HG03135 (cell line): ENCODE measurements around the gene MYPN.
"Not testable (repeated sequence)": the region's sequence is repeated elsewhere in the genome, so short reads cannot be mapped to it uniquely, and the experiment has no call there.

ENCODE experiments used
- ATAC-seq: cut with Tn5 transposase; IDR thresholded peaks from one replicate; pipeline ENCODE4 v1.9.1; 2021; ENCODE audit warnings: mild to moderate bottlenecking, moderate library complexity; ENCODE audit not compliant: unreplicated experiment

MYPN gene

DNA sequence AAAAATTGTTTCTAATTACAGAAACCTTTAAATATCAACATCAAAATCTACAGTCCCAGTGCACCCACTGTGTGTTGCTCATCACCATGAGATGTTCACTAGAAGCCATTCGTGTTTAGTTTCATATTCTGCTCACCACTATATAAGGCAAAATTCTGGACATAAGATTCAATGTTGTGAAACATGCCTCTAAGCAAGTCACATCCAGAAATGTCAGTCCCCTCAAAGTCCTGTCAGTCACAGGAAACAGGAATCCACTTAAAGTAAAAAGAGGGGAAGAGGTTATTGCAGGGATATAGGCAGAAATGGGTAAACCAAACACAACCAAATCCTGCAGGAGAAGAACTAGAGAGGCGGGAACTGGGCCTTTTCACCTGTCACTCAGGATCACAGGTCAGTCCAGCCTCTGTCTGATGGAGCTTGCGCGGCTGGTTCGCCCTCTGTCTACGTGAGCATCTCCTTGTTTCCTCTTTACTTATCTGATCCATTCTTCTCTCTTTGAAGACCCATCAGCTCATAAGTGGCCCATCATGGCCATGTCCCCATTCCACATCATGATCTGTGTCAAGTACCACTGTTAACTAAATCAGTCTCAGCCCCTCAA lies 58.4 kb downstream of the MYPN start:
- no peak for ATAC-seq

DNA sequence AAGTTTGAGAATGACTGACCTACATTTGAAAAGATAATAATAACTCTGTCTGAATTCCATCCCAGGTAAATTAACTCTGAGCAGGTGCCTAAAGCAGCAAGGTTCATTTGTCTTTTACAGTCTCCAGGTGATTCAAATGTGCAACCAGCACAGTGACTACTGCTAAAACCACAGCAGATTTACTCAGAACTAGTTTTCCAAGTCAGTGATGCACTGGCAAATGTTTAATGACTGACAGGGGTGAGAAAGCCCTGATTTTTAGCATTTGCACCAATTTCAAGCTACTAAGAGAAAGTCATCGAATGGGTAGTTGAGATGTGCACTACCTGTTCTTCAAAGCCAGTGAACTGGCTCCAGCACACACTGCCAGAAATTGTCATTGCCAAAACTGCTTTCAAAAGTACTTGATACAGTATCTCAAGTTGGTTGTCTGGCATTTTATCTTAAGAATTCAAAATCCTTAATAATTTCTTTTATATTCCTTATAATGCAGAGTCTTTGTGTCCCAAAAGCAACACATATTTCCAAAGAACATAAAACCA lies 62.3 kb downstream of the MYPN start:
- peak; percentile 48 for ATAC-seq

DNA sequence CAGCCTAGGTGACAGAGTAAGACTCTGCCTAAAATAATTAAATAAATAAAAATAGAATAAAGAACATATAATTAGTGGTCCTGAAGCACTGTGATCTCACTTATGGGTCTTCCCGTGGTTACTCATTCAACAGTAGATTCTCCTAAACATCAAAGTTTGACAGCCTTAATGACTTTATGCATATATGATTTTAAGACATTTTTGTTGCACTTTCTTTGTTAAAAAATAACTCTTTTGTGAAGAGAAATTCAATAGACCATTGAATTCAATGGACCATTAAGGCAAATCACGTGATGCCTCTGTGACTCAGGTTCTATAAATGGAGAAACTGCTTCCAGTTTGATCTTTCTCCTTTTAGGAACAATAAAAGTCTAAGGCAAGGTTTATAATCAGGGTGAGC lies 63.0 kb downstream of the MYPN start:
- no peak for ATAC-seq

- no peak for ATAC-seq
These were observed 66.7 kb downstream of the MYPN start for GRCh38 chr10:68175949-68176348.

DNA sequence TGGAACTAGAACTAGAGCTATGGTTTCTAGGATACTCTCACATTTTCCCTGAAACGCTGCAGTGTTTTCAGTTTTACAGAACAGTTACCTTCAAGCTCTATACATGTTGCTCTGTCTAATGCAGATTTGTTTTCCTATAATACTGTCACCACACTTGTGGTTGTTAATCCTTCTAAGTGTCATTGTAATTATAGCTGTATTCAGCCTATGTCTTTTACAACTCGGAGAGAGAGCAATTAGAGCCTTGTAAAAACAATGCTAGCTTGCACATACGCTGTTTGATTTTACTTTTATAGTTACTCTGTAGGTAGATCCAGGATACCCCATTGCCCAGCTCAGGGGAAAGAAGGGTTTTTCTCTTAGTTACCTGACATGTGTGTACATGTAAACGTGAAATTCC lies 67.5 kb downstream of the MYPN start:
- ATAC-seq = no peak

- no peak for ATAC-seq
These were observed 69.3 kb downstream of the MYPN start for GRCh38 chr10:68178592-68178991.

- no peak for ATAC-seq
These were observed 69.7 kb downstream of the MYPN start for GRCh38 chr10:68179016-68179415.

DNA sequence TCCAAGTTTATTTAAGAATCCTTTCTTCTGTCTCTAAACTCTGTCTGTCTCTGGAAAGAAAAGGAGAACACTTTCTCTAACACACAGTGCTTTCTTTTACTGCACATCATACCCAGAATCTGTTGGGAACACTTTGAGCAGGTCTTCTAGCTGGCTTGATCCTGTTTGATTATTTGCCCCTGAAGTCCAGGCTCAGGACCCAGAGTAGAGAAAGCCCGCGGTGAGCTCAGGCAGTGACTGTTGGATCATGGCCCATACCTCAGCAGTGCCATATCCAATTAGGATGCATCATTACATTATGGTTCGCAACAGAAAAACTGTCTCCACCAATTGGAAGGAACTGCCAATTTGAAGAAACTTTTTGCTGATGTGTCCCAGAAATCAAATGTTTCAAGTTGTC lies 71.2 kb downstream of the MYPN start:
- no peak for ATAC-seq

- ATAC-seq = no peak
These were observed 75.3 kb downstream of the MYPN start for GRCh38 chr10:68184546-68184945.

GRCh38 chr10:68185085-68185484 lies 75.8 kb downstream of the MYPN start:
- ATAC-seq = no peak

DNA sequence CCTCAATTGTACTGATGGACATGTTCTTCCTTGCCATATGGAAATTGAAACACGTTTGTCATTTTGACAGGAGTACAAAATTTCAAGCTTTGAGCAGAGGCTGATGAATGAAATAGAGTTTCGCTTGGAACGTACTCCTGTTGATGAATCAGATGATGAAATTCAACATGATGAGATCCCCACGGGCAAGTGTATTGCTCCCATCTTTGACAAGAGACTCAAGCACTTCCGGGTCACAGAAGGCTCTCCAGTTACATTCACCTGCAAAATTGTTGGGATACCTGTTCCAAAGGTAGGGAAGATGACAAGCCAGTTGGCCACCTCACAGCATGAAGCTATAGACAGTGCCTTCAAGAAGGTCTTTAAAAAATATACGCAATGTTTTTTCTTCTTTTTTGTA lies 79.5 kb downstream of the MYPN start:
- ATAC-seq = no peak

DNA sequence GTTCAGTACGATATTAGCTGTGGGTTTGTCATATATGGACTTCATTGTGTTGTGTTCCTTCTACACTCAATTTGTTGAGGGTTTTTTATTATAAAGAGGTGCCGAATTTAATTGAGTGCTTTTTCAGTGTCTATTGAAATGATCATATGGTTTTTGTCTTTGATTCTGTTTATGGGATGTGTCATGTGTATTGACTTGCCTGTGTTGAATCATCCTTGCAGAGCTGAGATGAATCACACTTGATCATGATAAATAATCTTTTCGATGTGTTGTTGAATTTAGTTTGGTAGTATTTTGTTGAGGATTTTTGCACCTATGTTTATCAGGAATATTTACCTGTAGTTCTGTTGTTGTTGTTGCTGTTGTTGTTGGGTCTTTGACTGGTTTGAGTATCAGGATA lies 82.8 kb downstream of the MYPN start:
- ATAC-seq = no peak

GRCh38 chr10:68194290-68194689 lies 85.0 kb downstream of the MYPN start:
- ATAC-seq = no peak

- not testable (repeated sequence) for ATAC-seq
These were observed 86.5 kb downstream of the MYPN start for GRCh38 chr10:68195776-68196175.

GRCh38 chr10:68196701-68197100 lies 87.4 kb downstream of the MYPN start:
- ATAC-seq = no peak

DNA sequence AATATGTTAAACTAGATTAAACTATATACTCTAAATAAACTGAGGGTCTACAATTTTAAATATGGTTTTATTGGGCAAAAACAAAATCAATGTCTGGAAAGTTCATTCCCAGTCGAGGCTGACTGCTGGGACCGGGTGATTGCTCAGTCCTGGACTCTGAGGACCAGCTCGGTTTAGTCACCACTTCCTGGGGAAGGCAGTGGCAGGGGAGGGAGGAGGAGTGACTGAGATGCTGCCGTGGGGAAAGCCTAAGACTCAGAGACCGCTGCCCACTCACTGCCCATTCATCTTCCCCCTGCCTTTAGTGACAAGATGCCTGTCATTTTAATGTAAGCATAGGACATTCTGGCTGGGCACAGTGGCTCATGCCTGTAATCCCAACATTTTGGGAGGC lies 93.7 kb downstream of the MYPN start:
- no peak for ATAC-seq

GRCh38 chr10:68208424-68209042 lies 99.2 kb downstream of the MYPN start:
- no peak for ATAC-seq

DNA sequence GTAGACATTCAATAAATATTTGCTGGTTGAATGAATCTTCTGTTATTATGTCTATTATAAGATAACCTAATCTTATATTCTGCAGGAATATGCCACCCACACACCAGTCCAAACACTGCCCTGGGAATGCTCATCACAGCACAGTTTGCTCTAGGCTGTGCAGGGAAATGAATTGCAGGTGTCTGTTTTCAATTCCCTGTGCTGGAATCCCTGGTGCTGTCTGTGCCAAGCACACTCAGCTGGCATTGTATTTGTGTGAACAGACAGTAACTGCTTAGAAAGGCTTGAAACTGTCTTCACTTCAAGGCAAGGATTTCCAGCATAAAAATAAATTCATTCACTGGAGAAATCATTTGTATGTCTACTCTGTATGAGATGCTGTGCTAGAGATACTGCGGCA lies 102.4 kb downstream of the MYPN start:
- no peak for ATAC-seq

DNA sequence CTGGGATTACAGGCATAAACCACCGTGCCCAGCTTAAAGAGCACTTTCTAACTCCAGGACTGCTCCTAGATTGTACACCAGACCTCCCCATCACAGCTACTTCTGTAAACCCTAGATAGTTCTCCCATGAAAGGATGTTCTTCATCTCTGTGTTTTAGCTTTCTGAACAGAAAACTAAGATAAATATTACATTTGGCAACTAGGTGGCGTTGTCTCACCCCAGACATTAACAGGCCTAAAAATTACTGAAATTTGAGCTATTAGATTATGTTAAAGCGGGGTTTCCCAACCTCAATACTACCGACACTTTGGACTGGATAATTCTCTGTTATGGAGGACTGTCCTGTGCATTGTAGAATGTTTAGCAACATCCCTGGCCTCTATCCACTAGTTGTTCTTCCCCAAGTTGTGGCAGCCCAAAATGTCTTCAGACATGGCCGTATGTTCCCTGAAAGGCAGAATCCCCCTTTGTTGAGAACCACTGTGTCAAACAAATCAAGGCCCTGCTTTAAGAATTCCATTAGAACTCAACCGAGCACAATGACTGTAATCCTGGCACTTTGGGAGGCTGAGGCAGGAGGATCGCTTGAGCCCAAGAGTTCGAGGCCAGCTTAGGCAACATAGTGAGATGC lies 103.5 kb downstream of the MYPN start:
- ATAC-seq = no peak

DNA sequence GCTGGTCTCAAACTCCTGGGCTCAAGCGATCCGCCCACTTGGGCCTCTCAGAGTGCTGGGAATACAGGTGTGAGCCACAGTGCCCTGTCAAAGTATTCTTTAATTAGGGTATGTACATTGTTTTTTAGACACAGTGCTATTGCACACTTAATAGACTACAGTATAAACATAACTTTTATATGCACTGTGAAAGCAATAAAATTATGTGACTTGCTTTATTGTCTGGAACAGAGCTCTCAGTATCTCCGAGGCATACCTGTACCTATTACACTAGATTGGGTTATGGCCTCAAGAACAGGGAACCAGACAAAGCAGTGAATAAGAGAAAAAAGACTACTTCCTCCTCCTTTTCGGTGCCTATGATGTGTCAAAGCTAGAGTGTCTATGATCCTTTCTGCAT lies 109.5 kb downstream of the MYPN start:
- no peak for ATAC-seq

GRCh38 chr10:68221196-68221595 lies 111.9 kb downstream of the MYPN start:
- ATAC-seq = no peak

- ATAC-seq = no peak
These were observed 113.1 kb downstream of the MYPN start for GRCh38 chr10:68222391-68222790.
